ENCODE data around the gene CPB2.

DNA sequence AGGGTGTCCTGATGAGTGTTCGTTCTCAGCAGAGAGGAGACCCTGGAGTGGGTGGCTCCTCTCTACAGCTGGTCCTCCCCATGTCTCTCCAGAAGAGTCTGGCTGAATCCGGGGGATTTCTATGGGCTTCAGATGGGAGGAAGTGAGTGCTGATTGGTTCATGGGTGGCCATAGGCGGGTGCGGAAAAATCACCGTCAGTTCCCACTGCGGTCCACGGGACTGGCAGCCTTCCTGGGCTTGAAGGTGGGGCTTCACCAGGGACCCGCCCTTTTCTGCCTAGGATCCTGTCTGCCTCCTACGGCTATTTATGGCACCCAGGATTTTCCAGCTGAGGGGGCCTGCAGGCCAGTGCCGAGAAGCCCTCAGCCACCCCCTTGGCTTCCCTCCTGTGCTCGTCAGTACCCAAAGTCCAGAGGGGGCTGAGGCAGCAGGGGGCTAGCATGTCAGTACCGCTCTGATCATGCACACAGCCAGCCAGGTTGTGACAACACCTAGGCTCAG, 18.4 kb downstream of the CPB2 start:
- TF ChIP-seq, protein P1, sequence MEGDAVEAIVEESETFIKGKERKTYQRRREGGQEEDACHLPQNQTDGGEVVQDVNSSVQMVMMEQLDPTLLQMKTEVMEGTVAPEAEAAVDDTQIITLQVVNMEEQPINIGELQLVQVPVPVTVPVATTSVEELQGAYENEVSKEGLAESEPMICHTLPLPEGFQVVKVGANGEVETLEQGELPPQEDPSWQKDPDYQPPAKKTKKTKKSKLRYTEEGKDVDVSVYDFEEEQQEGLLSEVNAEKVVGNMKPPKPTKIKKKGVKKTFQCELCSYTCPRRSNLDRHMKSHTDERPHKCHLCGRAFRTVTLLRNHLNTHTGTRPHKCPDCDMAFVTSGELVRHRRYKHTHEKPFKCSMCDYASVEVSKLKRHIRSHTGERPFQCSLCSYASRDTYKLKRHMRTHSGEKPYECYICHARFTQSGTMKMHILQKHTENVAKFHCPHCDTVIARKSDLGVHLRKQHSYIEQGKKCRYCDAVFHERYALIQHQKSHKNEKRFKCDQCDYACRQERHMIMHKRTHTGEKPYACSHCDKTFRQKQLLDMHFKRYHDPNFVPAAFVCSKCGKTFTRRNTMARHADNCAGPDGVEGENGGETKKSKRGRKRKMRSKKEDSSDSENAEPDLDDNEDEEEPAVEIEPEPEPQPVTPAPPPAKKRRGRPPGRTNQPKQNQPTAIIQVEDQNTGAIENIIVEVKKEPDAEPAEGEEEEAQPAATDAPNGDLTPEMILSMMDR (IDR thresholded peaks at IDR 0.05), result no peak
- no peak for TF ChIP-seq EP300 (IDR thresholded peaks at IDR 0.05; ENCODE audit: low read depth)
- no peak for TF ChIP-seq POLR2A (IDR thresholded peaks at IDR 0.05)
- TF ChIP-seq POLR2AphosphoS5 (IDR thresholded peaks at IDR 0.05), result no peak

Data from transverse colon (tissue), 4 donors.